ENCODE measurements around the gene FYN. TPM values are rescaled to one million over a fixed set of nuclear protein-coding genes. Genes with fewer than 3 reads are reported as not detected.

The FYN gene
- total RNA-seq, 1 experiment from 2014 or later = 37.8 TPM

GRCh38 chr6:111725446-111726112 is 147.7 kb downstream of the FYN start:
- BruUV-seq (replicated peaks) = no TSS peak
- CTCF ChIA-PET = interaction anchor here (0.6 to 1.9 kb wide), 5 partner anchors 11 to 437 kb away, joined by 3 to 6 read pairs (median 5); no protein-coding TSS in a partner anchor
- Mint-ChIP-seq H3K4me1 (ENCODE audit: insufficient read depth, unreplicated experiment) (peaks cover 19% of the 10 kb centered on the region), H3K36me3 (ENCODE audit: insufficient read depth, unreplicated experiment) (no peaks in the 10 kb centered on the region), H3K27ac (ENCODE audit: low read depth, unreplicated experiment) (no peak overlapping the region), H3K27me3 (ENCODE audit: insufficient read depth, unreplicated experiment) (no peaks in the 10 kb centered on the region), H3K4me3 (ENCODE audit: unreplicated experiment) (no peak overlapping the region), H3K9me3 (ENCODE audit: unreplicated experiment) (no peaks in the 10 kb centered on the region)
- no peak for DNase-seq (ENCODE audit: unreplicated experiment)
- TF ChIP-seq CTCF (IDR thresholded peaks at IDR 0.05; ENCODE audit: unreplicated experiment) = no peak
- POLR2A ChIA-PET = no interaction called here
- intact Hi-C loops (cut with micrococcal nuclease) = no loop called here

GRCh38 chr6:111724505-111724904 is 148.7 kb downstream of the FYN start:
- H3K36me3 Mint-ChIP-seq (ENCODE audit: insufficient read depth, unreplicated experiment) = no peaks in the 10 kb centered on the region
- intact Hi-C loops (cut with micrococcal nuclease) = no loop called here
- ChIA-PET CTCF (interaction anchor here (0.6 to 4.3 kb wide), 3 partner anchors 149 to 325 kb away, joined by 3 to 27 read pairs (median 3); partner anchors contain the start of gene FYN), POLR2A (no interaction called here)
- BruUV-seq (replicated peaks) = no TSS peak
- no peaks in the 10 kb centered on the region for H3K27me3 Mint-ChIP-seq (ENCODE audit: insufficient read depth, unreplicated experiment)
- no peak overlapping the region for H3K4me3 Mint-ChIP-seq (ENCODE audit: unreplicated experiment)
- H3K27ac Mint-ChIP-seq (ENCODE audit: low read depth, unreplicated experiment) = no peak overlapping the region
- TF ChIP-seq CTCF (IDR thresholded peaks at IDR 0.05; ENCODE audit: unreplicated experiment) = no peak
- DNase-seq (ENCODE audit: unreplicated experiment) = no peak
- peaks cover 19% of the 10 kb centered on the region for H3K4me1 Mint-ChIP-seq (ENCODE audit: insufficient read depth, unreplicated experiment)
- H3K9me3 Mint-ChIP-seq (ENCODE audit: unreplicated experiment) = no peaks in the 10 kb centered on the region

GRCh38 chr6:111724039-111724438 is 149.2 kb downstream of the FYN start:
- H3K4me1 Mint-ChIP-seq (ENCODE audit: insufficient read depth, unreplicated experiment) = peaks cover 19% of the 10 kb centered on the region
- ChIA-PET CTCF (interaction anchor here (0.6 to 4.3 kb wide), 4 partner anchors 16 to 325 kb away, joined by 3 to 27 read pairs (median 8); partner anchors contain the start of gene FYN), POLR2A (no interaction called here)
- no peaks in the 10 kb centered on the region for H3K36me3 Mint-ChIP-seq (ENCODE audit: insufficient read depth, unreplicated experiment)
- intact Hi-C loops (cut with micrococcal nuclease) = no loop called here
- no peak for TF ChIP-seq CTCF (IDR thresholded peaks at IDR 0.05; ENCODE audit: unreplicated experiment)
- H3K9me3 Mint-ChIP-seq (ENCODE audit: unreplicated experiment) = no peaks in the 10 kb centered on the region
- no peak overlapping the region for H3K27ac Mint-ChIP-seq (ENCODE audit: low read depth, unreplicated experiment)
- DNase-seq (ENCODE audit: unreplicated experiment) = peak; percentile 23
- BruUV-seq (replicated peaks) = no TSS peak
- no peaks in the 10 kb centered on the region for H3K27me3 Mint-ChIP-seq (ENCODE audit: insufficient read depth, unreplicated experiment)
- H3K4me3 Mint-ChIP-seq (ENCODE audit: unreplicated experiment) = no peak overlapping the region

GRCh38 chr6:111723412-111723970 is 149.8 kb downstream of the FYN start:
- DNase-seq (ENCODE audit: unreplicated experiment) = no peak
- no peak for TF ChIP-seq CTCF (IDR thresholded peaks at IDR 0.05; ENCODE audit: unreplicated experiment)
- BruUV-seq (replicated peaks) = no TSS peak
- H3K36me3 Mint-ChIP-seq (ENCODE audit: insufficient read depth, unreplicated experiment) = no peaks in the 10 kb centered on the region
- no peak overlapping the region for H3K4me3 Mint-ChIP-seq (ENCODE audit: unreplicated experiment)
- ChIA-PET CTCF (interaction anchor here (0.7 to 4.3 kb wide), 5 partner anchors 13 to 320 kb away, joined by 3 to 27 read pairs (median 14); no protein-coding TSS in a partner anchor), POLR2A (no interaction called here)
- no peak overlapping the region for H3K27ac Mint-ChIP-seq (ENCODE audit: low read depth, unreplicated experiment)
- H3K4me1 Mint-ChIP-seq (ENCODE audit: insufficient read depth, unreplicated experiment) = peaks cover 19% of the 10 kb centered on the region
- no peaks in the 10 kb centered on the region for H3K27me3 Mint-ChIP-seq (ENCODE audit: insufficient read depth, unreplicated experiment)
- H3K9me3 Mint-ChIP-seq (ENCODE audit: unreplicated experiment) = no peaks in the 10 kb centered on the region
- intact Hi-C loops (cut with micrococcal nuclease) = no loop called here
